IMR-90 (cell line): ENCODE measurements around the gene PSMA6. TPM values are rescaled to one million over a fixed set of nuclear protein-coding genes. Genes with fewer than 3 reads are reported as not detected.

ENCODE experiments used
- ATAC-seq: fragments of 200-7000 bp; cut with Tn5 transposase; 2 replicates; pipeline ENCODE4 v1.9.1; 2020; ENCODE audit warnings: low read depth, mild to moderate bottlenecking, moderate library complexity
- BruUV-seq: library from RNA; stranded (reverse); fragments of 400-500 nt; replicated peaks from 2 replicates; lab custom pipeline; 2021; lab: Mats Ljungman, UMichigan
- CTCF ChIA-PET: fragments of 300-600 bp; formaldehyde crosslinking; extraction: SDS; loops from one replicate; lab custom pipeline; 2021; ENCODE audit warnings: antibody characterized with exemption; lab: Yijun Ruan, JAX
- POLR2A ChIA-PET: fragments of 300-600 bp; sonication (Branson Sonifier 250); formaldehyde crosslinking; loops from one replicate; lab custom pipeline; 2022; ENCODE audit warnings: antibody characterized with exemption; ENCODE audit not compliant: unreplicated experiment; lab: Charles Lee
- DNase-seq: peaks from one replicate; pipeline ENCODE4 v3.0.0; 2013
- H2AFZ ChIP-seq: replicated peaks from 2 replicates; pipeline ENCODE3; 2013; ENCODE audit warnings: low read length, mild to moderate bottlenecking; ENCODE audit not compliant: poor library complexity
- H2AK5ac ChIP-seq: 2 replicates; pipeline ENCODE4 v1.6.1; 2013; ENCODE audit warnings: low read depth, low read length, inconsistent platforms
- H2AK9ac ChIP-seq: replicated peaks from 2 replicates; pipeline ENCODE3; 2013; ENCODE audit warnings: mild to moderate bottlenecking, low read depth, low read length, moderate library complexity; ENCODE audit not compliant: poor library complexity
- H2BK120ac ChIP-seq: 2 replicates; pipeline ENCODE4 v1.6.1; 2013; ENCODE audit warnings: low read depth, low read length, inconsistent platforms
- H2BK15ac ChIP-seq: 3 replicates; pipeline ENCODE4 v1.6.1; 2013; ENCODE audit warnings: low read depth, low read length, inconsistent platforms
- H2BK20ac ChIP-seq: 2 replicates; pipeline ENCODE4 v1.6.1; 2013; ENCODE audit warnings: low read depth, mild to moderate bottlenecking, inconsistent platforms, low read length, moderate library complexity
- H2BK5ac ChIP-seq: 2 replicates; pipeline ENCODE4 v1.6.1; 2013; ENCODE audit warnings: mild to moderate bottlenecking, low read depth, low read length, inconsistent platforms; ENCODE audit not compliant: poor library complexity, severe bottlenecking
- H3K14ac ChIP-seq: replicated peaks from 2 replicates; pipeline ENCODE4 v1.6.1; 2013; ENCODE audit warnings: low read depth, low read length, inconsistent platforms
- H3K18ac ChIP-seq: 2 replicates; pipeline ENCODE4 v1.6.1; 2013; ENCODE audit warnings: low read depth, low read length, control low read depth
- H3K23ac ChIP-seq: 2 replicates; pipeline ENCODE4 v1.6.1; 2013; ENCODE audit warnings: low read depth, low read length, inconsistent platforms
- H3K27ac ChIP-seq: 2 replicates; pipeline ENCODE4 v1.5.1; 2013; ENCODE audit warnings: mild to moderate bottlenecking, control low read depth, low read length; ENCODE audit not compliant: insufficient read depth
- H3K27me3 ChIP-seq: 2 replicates; pipeline ENCODE4 v1.6.1; 2013; ENCODE audit warnings: low read length; ENCODE audit not compliant: control insufficient read depth, insufficient read depth
- H3K36me3 ChIP-seq: 2 replicates; pipeline ENCODE4 v1.6.1; 2013; ENCODE audit warnings: low read length, mixed read lengths; ENCODE audit not compliant: control insufficient read depth, insufficient read depth
- H3K4ac ChIP-seq: 2 replicates; pipeline ENCODE4 v1.6.1; 2013; ENCODE audit warnings: low read depth, low read length, inconsistent platforms
- H3K4me1 ChIP-seq: 2 replicates; pipeline ENCODE4 v1.6.1; 2013; ENCODE audit warnings: low read length, mixed read lengths; ENCODE audit not compliant: control insufficient read depth, insufficient read depth
- H3K4me2 ChIP-seq: 2 replicates; pipeline ENCODE4 v1.6.1; 2013; ENCODE audit warnings: low read depth, mild to moderate bottlenecking, control low read depth, low read length, moderate library complexity
- H3K4me3 ChIP-seq: 2 replicates; pipeline ENCODE4 v1.5.1; 2013; ENCODE audit warnings: low read depth, mild to moderate bottlenecking, control low read depth, low read length, moderate library complexity; ENCODE audit not compliant: insufficient read depth
- H3K56ac ChIP-seq: 2 replicates; pipeline ENCODE4 v1.6.1; 2013; ENCODE audit warnings: low read length, inconsistent platforms; ENCODE audit not compliant: insufficient read depth; ENCODE audit errors: extremely low read depth
- H3K79me1 ChIP-seq, 2 experiments: 2 replicates each; pipeline ENCODE4 v1.6.1; 2013; ENCODE audit warnings: low read length in 2 of 2, inconsistent platforms in 1 of 2, low read depth in 1 of 2
- H3K9ac ChIP-seq: 2 replicates; pipeline ENCODE4 v1.6.1; 2013; ENCODE audit warnings: low read depth, low read length, control low read depth
- H3K9me1 ChIP-seq: 2 replicates; pipeline ENCODE4 v1.6.1; 2013; ENCODE audit warnings: low read length, inconsistent platforms; ENCODE audit not compliant: insufficient read depth
- H3K9me3 ChIP-seq: 2 replicates; pipeline ENCODE4 v1.6.1; 2013; ENCODE audit warnings: low read length; ENCODE audit not compliant: control insufficient read depth, insufficient read depth
- H4K20me1 ChIP-seq: 2 replicates; pipeline ENCODE4 v1.6.1; 2013; ENCODE audit warnings: low read length, inconsistent platforms; ENCODE audit not compliant: insufficient read depth
- H4K5ac ChIP-seq: 2 replicates; pipeline ENCODE4 v1.6.1; 2013; ENCODE audit warnings: mild to moderate bottlenecking, low read depth, low read length, control low read depth
- H4K8ac ChIP-seq, 2 experiments: 2 replicates each; pipeline ENCODE4 v1.6.1; 2013; ENCODE audit warnings: low read depth in 2 of 2, low read length in 2 of 2, control low read depth in 1 of 2, inconsistent platforms in 1 of 2
- H4K91ac ChIP-seq: 2 replicates; pipeline ENCODE4 v1.6.1; 2013; ENCODE audit warnings: low read depth, low read length, inconsistent platforms; ENCODE audit not compliant: insufficient read depth
- BHLHE40 ChIP-seq: fragments of 150-350 bp; IDR thresholded peaks from 2 replicates; pipeline ENCODE4 v1.6.1; 2016; ENCODE audit warnings: mild to moderate bottlenecking, low read depth, low read length
- CEBPB ChIP-seq: IDR thresholded peaks from 2 replicates; pipeline ENCODE4 v1.6.1; 2012; ENCODE audit warnings: low read depth, low read length, improper control_type of control experiment
- CHD1 ChIP-seq: IDR thresholded peaks from 2 replicates; pipeline ENCODE4 v1.6.1; 2012; ENCODE audit warnings: low read depth, low read length, improper control_type of control experiment
- FOS ChIP-seq: fragments of 150-350 bp; IDR thresholded peaks from 2 replicates; pipeline ENCODE4 v1.6.1; 2016; ENCODE audit warnings: low read depth, low read length
- MXI1 ChIP-seq: IDR thresholded peaks from 2 replicates; pipeline ENCODE4 v1.6.1; 2012; ENCODE audit warnings: low read depth, mild to moderate bottlenecking, low read length, moderate library complexity, borderline replicate concordance
- NFE2L2 ChIP-seq: fragments of 150-350 bp; IDR thresholded peaks from 2 replicates; pipeline ENCODE4 v1.6.1; 2016; ENCODE audit warnings: low read depth, mild to moderate bottlenecking, low read length
- POLR2A ChIP-seq: IDR thresholded peaks from 2 replicates; pipeline ENCODE4 v1.6.1; 2012; ENCODE audit warnings: mild to moderate bottlenecking, low read depth, low read length
- RAD21 ChIP-seq: IDR thresholded peaks from 2 replicates; pipeline ENCODE4 v1.6.1; 2012; ENCODE audit warnings: low read length, improper control_type of control experiment
- RCOR1 ChIP-seq: IDR thresholded peaks from 2 replicates; pipeline ENCODE4 v1.6.1; 2012; ENCODE audit warnings: mild to moderate bottlenecking, low read length, improper control_type of control experiment; ENCODE audit not compliant: insufficient replicate concordance
- RFX5 ChIP-seq: IDR thresholded peaks from 2 replicates; pipeline ENCODE4 v1.8.0; 2012; ENCODE audit warnings: low read depth, mild to moderate bottlenecking, low read length, moderate library complexity
- SMC3 ChIP-seq: fragments of 150-350 bp; IDR thresholded peaks from 2 replicates; pipeline ENCODE4 v1.6.1; 2016; ENCODE audit warnings: low read depth, mild to moderate bottlenecking, antibody characterized with exemption, low read length, moderate library complexity
- WGBS, 2 experiments: methylation state at CpG; one replicate each; pipeline versions ENCODE4 v1.1.5 to v1.1.7; 2013; ENCODE audit warnings: missing lambda C conversion rate in 2 of 2; ENCODE audit not compliant: insufficient read length in 1 of 2; ENCODE audit errors: extremely low coverage in 2 of 2; 5-methylcytosine and 5-hydroxymethylcytosine counted together
- dilution Hi-C: fragments of 300-500 bp; cut with HindIII; formaldehyde crosslinking; loops from one replicate; pipeline ENCODE4 v1.14.3; 2018; ENCODE audit warnings: low sequenced_read_pairs; ENCODE audit not compliant: unreplicated experiment
- in situ Hi-C: fragments of 300-500 bp; cut with MboI; formaldehyde crosslinking; loops from 3 replicates; pipeline ENCODE4 v1.14.3; 2019; ENCODE audit warnings: low sequenced_read_pairs, inconsistent platforms, mixed read lengths
- intact Hi-C: fragments of 100-400 bp; cut with micrococcal nuclease; formaldehyde crosslinking; loops from 2 replicates; pipeline ENCODE4 v1.10.0; 2022
- polyA plus RNA-seq, 3 experiments: library from polyadenylated mRNA; depleted of rRNA; stranded (reverse); fragments of >200 nt; gene quantifications; 2 replicates each; pipeline ENCODE4 v1.2.3, GENCODE V29; 2012; ENCODE audit warnings: low replicate concordance in 1 of 3
- total RNA-seq: library from RNA; depleted of rRNA; stranded (reverse); fragments of >200 nt; gene quantifications from 2 replicates; pipeline ENCODE4 v1.2.3, GENCODE V29; 2012
- TF ChIP-seq, protein P1 (sequence below): fragments of 150-350 bp; IDR thresholded peaks from 2 replicates; pipeline ENCODE4 v1.6.1; 2016; ENCODE audit warnings: low read depth, mild to moderate bottlenecking, low read length, moderate library complexity, borderline replicate concordance
- TF ChIP-seq, protein P2 (sequence below): conservative IDR thresholded peaks from 2 replicates; pipeline ENCODE4 v1.5.1; 2012; ENCODE audit warnings: mild to moderate bottlenecking, low read depth, low read length, improper control_type of control experiment
- TF ChIP-seq, protein P3 (sequence below): fragments of 150-350 bp; IDR thresholded peaks from 2 replicates; pipeline ENCODE4 v1.6.1; 2017; ENCODE audit warnings: mild to moderate bottlenecking, antibody characterized with exemption, low read length, low read depth

The PSMA6 gene
- total and polyA plus RNA-seq, 2 of the 4 experiments (the other 2 are of a cell fraction) = 184 to 530 TPM

DNA sequence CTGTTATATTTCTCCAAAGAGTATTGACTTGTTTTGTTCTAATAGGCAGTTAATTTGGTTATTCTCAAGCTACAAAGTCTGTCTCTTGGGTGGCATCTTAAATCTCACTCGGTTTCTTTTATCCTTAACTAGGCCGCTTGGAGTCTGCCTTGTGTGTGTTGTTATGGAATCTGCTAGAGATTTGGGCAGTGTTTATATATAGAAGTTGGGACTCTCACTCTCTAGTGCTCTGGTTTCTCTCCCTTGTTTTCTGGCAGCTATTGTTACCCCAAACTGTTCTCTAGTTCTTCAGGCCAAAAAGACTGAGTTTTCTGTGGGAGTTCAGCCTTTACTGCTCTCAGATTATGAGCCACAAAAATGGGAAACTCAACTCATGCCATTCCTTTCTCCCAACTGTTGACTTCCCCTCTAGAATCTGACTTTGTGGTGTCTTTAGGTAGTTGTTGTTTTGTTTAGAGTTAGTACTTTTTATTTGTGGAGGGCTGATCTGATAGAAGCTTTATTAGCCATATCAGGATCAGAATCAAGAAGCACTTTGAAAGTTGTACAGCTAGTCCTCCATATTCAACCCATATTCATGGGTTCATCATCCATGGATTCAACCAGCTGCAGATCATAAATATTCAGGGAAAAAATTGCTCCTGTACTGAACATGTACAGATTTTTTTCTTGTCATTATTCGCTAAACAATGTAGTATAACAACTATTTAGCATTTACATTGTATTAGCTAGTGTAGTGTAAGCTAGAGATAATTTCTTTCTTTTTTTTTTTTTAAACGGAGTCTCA is 11.2 kb downstream of the PSMA6 start:
- no peak overlapping the region for H3K4me2 ChIP-seq
- no peak overlapping the region for H2BK15ac ChIP-seq
- H3K4me1 ChIP-seq = peaks cover 5% of the 10 kb centered on the region
- H3K9me1 ChIP-seq = 0 out of 2 replicates have a peak, but pooled peaks cover 4% of the 10 kb centered on the region
- H3K18ac ChIP-seq = no peak overlapping the region
- H2BK20ac ChIP-seq = no peak overlapping the region
- intact Hi-C loops = no loop called here
- H3K4ac ChIP-seq = no peak overlapping the region
- H3K9ac ChIP-seq = no peak overlapping the region
- H2BK120ac ChIP-seq = no peak overlapping the region
- ChIA-PET CTCF (interaction anchor here (0.6 to 0.9 kb wide), 2 partner anchors 93 to 322 kb away, joined by 3 to 4 read pairs; no protein-coding TSS in a partner anchor), POLR2A (no interaction called here)
- no peak for DNase-seq
- no peak overlapping the region for H2AK9ac ChIP-seq
- no peak overlapping the region for H3K14ac ChIP-seq
- in situ Hi-C loops = no loop called here
- no peak for ATAC-seq
- WGBS, 2 experiments = no CpG with 5 or more reads among the region's 4 CpGs
- H3K23ac ChIP-seq = no peak overlapping the region
- no peak overlapping the region for H3K56ac ChIP-seq
- H4K8ac ChIP-seq = no peak overlapping the region
- H4K91ac ChIP-seq = no peak overlapping the region
- no peak overlapping the region for H2AFZ ChIP-seq
- no peak for TF ChIP-seq CHD1
- TF ChIP-seq FOS = no peak
- no peak for TF ChIP-seq MXI1
- no peak for TF ChIP-seq RCOR1
- no peak for TF ChIP-seq CEBPB
- no peak for TF ChIP-seq RAD21
- TF ChIP-seq BHLHE40 = no peak
- TF ChIP-seq SMC3 = no peak
- no peak for TF ChIP-seq RFX5
- no peak for TF ChIP-seq NFE2L2
- TF ChIP-seq, protein P1, sequence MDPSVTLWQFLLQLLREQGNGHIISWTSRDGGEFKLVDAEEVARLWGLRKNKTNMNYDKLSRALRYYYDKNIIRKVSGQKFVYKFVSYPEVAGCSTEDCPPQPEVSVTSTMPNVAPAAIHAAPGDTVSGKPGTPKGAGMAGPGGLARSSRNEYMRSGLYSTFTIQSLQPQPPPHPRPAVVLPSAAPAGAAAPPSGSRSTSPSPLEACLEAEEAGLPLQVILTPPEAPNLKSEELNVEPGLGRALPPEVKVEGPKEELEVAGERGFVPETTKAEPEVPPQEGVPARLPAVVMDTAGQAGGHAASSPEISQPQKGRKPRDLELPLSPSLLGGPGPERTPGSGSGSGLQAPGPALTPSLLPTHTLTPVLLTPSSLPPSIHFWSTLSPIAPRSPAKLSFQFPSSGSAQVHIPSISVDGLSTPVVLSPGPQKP = no peak
- TF ChIP-seq, protein P2, sequence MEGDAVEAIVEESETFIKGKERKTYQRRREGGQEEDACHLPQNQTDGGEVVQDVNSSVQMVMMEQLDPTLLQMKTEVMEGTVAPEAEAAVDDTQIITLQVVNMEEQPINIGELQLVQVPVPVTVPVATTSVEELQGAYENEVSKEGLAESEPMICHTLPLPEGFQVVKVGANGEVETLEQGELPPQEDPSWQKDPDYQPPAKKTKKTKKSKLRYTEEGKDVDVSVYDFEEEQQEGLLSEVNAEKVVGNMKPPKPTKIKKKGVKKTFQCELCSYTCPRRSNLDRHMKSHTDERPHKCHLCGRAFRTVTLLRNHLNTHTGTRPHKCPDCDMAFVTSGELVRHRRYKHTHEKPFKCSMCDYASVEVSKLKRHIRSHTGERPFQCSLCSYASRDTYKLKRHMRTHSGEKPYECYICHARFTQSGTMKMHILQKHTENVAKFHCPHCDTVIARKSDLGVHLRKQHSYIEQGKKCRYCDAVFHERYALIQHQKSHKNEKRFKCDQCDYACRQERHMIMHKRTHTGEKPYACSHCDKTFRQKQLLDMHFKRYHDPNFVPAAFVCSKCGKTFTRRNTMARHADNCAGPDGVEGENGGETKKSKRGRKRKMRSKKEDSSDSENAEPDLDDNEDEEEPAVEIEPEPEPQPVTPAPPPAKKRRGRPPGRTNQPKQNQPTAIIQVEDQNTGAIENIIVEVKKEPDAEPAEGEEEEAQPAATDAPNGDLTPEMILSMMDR = no peak
- TF ChIP-seq POLR2A = no peak
- TF ChIP-seq, protein P3, sequence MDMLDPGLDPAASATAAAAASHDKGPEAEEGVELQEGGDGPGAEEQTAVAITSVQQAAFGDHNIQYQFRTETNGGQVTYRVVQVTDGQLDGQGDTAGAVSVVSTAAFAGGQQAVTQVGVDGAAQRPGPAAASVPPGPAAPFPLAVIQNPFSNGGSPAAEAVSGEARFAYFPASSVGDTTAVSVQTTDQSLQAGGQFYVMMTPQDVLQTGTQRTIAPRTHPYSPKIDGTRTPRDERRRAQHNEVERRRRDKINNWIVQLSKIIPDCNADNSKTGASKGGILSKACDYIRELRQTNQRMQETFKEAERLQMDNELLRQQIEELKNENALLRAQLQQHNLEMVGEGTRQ = no peak
- BruUV-seq = no TSS peak
- H2BK5ac ChIP-seq = no peak overlapping the region
- H3K27ac ChIP-seq = no peak overlapping the region
- no peaks in the 10 kb centered on the region for H3K27me3 ChIP-seq
- no peak overlapping the region for H2AK5ac ChIP-seq
- no peak overlapping the region for H4K5ac ChIP-seq
- H3K9me3 ChIP-seq = no peaks in the 10 kb centered on the region
- no peak overlapping the region for H3K4me3 ChIP-seq
- H3K79me1 ChIP-seq = peaks cover 9 to 47% of the 10 kb centered on the region in 2 experiments
- peaks cover 2% of the 10 kb centered on the region; the same call in 1 of the 2 replicates for H3K36me3 ChIP-seq
- dilution Hi-C loops = no loop called here
- H4K20me1 ChIP-seq = peaks cover 70% of the 10 kb centered on the region
